Nucleus accumbens (tissue), 56 donors: Measurements from ENCODE around the gene PNPLA5.
"Not testable (repeated sequence)": the region's sequence is repeated elsewhere in the genome, so short reads cannot be mapped to it uniquely, and the experiment has no call there.

Experiments used
- DNase-seq, 56 donors: peaks; one replicate each; lab custom pipeline; 2025; lab: John Stamatoyannopoulos, UW

The PNPLA5 gene

DNA sequence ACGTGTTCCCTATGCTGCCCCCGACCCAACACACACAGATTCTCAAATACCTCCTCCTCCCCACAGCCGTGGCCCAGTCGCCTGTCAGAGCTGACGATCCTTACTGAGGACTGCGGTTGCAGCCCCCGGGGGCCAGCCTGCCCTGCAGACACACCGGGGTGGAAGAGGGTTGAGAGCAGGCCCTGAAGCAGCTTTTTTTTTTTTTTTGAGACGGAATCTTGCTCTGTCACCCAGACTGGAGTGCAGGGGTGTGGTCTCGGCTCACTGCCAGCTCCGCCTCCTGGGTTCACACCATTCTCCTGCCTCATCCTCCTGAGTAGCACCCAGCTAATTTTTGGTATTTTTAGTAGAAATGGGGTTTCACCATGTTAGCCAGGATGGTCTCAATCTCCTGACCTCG, 11.2 kb upstream of the PNPLA5 start:
- DNase-seq = not testable (repeated sequence)

DNA sequence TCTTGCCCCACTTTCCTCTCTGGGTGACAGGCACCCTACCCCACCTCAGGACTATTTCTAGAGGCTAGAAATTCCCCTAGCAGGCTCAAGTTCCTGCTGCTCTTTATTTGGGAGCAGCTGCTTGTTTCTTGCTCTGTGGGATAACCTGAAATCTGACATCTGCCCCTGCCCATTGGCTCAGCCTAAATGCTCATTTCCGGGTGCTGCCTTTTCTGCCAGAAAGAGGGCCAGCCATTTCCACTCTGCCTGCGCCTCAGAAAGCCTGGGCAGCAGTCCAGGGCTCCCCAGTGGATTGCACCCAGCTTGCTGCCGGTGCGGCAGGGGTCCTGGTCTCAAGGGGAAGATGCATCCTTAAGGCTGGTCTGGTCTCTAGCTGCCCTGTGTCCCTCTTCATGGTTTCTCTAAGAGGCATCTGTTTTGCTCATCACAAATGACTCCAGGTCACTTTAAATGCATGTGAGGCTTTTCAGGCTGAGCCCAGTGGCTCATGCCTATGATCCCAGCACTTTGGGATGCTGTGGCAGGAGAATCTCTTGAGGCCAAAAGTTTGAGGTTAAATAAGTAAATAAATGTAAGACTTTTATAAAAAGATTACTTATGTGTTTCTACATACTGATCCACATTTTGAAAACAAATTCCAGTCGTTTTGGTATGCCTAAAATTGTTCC, 10.3 kb upstream of the PNPLA5 start:
- DNase-seq = no peak

GRCh38 chr22:43900206-43900605, 8.4 kb upstream of the PNPLA5 start:
- no peak for DNase-seq

- DNase-seq = peak in 34 of 56 donors; percentile 8 to 81 (median 49)
Measured at GRCh38 chr22:43897751-43898261, 6.0 kb upstream of the PNPLA5 start.

DNA sequence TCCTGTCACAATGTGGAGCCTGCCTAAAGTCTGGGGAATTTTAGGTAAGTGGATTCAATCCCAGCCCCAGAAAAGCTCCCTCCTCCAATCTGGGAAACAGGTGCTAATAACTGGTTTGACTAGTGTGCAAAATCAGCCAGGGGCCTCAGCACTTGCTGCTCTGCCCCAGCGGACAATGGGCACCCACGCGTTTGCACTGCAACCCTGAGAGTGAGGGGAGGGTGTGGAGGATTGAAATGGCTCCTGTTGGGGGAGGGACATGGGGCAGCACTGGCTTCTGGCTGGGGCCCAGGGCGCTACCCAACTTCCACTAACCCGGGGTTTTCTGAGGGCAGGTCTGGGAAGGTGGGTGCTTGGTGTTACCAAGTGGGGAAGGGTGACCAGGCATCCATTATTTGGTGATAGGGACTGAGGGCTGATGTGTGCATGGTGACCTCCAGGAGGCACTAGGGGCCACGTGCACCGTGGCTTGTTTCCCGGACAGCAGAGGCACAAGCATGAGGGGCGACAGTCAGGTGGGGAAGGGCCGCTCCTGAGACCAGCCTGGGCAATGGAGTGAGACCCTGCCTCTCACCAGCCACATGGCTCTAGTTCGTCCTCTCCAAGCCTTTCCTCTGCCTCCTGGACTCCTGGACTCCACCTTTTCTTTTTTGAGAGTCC, 4.3 kb upstream of the PNPLA5 start:
- no peak for DNase-seq

DNA sequence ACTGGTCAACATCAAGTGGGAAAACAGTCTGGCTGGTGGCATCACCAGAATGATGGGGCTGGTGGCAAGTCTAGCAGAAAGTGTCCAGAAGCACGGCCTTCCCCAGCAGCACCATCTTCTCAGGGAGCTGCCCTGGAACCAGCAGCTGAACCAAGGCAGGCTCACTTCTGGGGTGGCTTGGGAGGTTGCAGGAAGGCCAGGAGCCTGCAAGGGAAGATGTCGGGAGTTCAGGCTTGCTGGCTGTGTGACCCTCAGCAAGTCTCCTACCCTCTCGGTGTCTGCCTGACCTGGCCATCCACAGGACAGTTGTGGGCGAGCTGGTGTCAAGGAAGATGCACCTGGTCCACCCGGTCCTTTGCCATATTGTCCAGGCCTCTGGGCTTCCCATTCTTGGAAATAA, 2.3 kb upstream of the PNPLA5 start:
- DNase-seq = no peak

DNA sequence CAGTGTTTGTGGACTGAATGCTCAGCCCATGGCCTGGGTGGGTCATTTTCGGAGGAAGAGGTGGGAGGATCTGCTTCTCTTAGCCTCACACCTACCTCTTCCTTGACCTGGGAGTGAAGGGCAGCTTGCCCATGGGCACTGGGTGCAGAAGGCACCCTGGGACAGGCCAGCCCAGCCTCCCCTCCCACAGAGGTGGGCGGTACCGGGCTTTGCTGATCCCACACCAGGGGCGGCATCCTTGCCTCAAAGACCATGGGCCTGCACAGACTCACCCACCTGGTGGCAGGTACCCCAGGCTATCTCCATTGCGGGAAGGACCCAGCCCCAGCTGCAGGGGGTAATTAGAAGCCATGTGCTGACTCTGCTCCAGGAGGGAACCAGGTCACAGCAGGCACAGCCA, 1.5 kb upstream of the PNPLA5 start:
- DNase-seq = no peak

DNA sequence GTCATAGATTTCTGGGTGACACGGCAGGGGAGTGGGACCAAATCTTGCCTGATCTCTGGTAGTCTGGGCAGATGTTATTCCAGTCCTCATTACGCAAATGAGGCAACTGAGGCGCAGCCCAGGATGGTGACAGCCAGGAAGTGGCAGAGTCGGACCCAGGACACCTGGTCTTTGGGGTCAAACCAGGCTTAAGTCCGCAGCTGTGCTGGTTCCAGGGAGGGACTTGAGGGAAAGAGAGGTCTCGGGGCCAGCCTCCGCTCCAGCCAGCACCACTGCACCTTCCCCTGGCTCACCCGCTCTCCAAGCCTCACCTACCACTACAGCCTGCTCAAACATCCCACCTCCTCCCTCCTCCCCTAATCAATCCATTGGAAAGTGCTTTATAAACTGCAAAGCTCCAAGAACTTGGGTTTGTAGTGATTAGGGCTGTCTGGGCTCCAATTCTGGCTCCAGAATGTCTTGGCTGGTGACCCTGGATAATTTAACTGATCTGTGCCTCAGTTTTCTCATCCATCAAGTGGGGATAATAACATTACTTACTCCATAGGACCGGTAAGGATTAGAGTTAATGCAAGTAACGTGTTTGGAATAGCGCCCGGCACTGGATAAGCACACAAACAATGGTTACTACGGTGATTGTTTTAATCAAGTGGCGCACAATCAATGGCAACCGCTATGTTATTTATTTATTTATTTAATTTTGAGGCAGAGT, 526 bp upstream of the PNPLA5 start:
- no peak for DNase-seq

GRCh38 chr22:43890901-43891331, 897 bp downstream of the PNPLA5 start:
- peak in 2 of 56 donors; percentile 3 to 51 for DNase-seq

DNA sequence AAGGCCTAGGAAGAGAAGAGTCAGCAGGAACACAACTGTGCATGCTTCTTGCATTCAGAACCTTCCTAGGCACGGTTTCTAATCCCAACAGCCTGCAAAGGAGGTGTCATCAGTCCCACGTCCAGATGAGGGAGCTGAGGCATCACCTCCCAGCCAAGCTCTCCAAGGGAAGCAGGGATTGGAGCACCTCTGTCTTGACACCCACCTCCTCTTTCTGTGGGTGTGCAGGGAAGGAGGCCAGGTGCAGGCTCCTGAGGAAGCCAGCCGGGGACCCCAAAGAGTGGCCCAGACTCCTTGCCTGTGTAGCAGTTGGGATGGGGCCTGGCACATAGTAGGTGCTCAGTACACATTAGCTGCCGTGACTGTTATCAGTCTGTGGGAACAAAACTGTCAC, 2.0 kb downstream of the PNPLA5 start:
- peak in 9 of 56 donors; percentile 5 to 45 (median 23) for DNase-seq

DNA sequence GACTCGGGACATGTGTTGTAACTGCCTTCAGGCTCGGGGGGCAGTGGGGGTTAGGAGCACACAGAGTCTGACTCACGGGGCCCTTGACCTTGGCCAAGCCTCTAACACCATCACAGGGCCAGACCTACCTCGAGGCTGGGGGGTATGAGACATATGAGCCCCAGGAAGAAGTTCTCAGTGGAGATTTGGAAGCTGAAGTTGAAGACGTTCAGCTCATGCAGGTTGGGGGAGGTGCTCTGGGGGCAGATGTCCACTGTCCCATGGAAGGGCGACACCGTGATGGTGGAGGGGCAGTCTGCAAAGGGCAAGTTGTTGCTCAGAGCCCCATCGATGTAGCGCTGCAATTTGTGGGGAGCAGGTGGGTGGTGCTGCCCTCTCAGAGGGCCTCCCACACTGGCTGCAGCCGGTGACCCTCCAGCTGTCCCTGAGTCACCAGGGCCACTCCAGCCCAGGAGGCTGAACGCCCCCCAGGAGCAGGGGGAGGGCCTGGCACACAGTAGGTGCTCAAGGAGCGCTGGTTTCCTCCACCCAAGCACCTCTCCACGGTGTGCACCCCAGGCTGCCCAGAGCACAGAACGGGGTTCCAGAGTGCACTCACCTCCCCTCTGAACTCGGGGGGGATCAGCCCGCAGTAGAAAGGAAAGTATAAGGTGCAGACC, 2.5 kb downstream of the PNPLA5 start:
- DNase-seq = no peak

GRCh38 chr22:43888740-43889139, 3.1 kb downstream of the PNPLA5 start:
- no peak for DNase-seq

DNA sequence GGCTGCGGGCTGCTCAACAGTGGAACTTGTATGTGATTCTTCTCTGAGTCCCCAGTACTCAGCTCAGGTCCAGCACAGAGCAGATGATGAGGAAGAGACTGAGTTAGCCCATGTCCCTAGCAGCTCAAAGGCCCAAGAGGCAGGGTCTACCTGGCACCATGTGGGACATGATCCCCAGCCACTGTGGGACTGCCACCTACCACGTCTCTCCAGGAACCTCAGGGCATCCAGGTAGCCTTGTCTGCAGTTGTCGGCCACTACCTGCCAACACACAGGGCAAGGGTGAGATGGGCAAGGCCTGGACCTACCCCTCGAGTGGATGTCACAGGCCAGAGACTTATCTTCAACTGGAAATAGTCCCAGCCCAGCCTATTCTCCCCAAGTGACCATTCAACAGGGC, 4.4 kb downstream of the PNPLA5 start:
- DNase-seq = no peak

DNA sequence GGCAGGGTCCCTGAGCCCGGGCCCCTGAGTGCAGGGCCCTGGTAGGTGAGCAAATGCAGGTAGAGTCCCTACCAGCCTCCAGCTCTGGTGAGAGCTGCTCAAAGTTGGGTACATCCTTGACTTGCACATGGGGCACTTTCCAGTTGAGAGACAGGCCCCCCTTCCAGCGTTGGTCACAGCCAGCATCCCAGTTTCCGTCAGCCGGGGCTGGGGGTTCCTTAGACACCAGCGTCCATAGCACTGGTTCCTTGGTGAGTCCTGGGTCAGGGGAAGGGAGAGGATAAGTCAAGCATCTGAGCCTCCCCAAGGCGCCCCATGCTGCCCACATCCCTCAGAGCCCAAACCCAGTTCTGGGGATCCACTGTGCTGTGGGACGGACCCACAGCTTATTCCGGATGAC, 5.6 kb downstream of the PNPLA5 start:
- DNase-seq = no peak

DNA sequence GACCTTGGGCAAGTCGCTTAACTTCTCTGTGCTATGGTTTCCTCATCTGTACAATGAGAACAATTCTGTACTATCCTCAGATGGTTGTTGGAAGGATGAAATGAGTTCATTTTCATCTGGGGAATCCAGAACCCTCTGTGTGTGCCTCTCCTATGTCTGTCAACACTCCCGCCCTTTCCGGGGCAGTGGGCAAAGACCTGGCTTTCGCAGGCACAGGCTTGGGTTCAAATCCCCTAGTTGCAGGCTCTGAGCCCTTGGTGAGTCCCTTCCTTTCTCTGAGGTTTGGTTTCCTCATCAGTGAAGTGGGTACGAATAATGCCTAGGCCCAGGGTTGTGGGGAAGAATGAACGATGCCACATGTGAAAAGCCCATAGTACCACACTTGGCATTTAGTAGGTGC, 6.0 kb downstream of the PNPLA5 start:
- DNase-seq = no peak

- no peak for DNase-seq
Measured at GRCh38 chr22:43885319-43885671, 6.5 kb downstream of the PNPLA5 start.

DNA sequence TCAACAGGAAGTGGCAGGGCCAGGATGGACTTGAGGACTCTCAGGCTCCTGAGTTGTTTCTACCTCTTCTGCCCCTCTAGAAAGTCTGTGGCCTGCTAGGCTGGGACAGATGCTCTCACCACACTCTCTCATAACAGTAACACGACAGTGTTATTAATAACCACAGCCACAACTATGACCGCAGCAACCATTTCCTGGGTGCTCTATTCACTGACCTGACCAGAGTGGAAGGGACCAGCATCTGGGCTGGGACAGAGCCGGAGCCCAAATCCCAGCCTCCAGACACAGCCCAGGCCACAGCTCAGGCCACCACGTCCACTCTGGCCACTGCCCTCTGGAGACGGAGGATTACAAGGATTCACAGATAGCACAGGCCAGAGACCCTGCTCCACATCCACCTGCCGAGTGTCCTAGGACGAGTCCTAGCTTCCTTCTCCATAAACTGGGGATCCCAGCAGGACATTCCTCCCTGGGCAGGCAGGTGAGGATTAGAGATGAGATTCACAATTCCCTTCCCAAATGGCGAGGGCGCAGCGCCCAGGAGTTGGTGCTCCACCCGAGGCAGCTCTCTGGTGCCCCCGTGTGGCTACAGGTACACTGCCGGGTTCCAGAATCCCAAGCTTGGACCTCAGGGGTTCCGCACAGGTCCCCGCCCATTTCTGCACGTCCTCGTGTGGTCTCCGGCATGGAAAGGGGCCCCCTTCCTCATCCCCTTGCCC, 7.1 kb downstream of the PNPLA5 start:
- peak in 13 of 56 donors; percentile 3 to 71 (median 28) for DNase-seq

GRCh38 chr22:43883719-43884415, 7.9 kb downstream of the PNPLA5 start:
- no peak for DNase-seq

DNA sequence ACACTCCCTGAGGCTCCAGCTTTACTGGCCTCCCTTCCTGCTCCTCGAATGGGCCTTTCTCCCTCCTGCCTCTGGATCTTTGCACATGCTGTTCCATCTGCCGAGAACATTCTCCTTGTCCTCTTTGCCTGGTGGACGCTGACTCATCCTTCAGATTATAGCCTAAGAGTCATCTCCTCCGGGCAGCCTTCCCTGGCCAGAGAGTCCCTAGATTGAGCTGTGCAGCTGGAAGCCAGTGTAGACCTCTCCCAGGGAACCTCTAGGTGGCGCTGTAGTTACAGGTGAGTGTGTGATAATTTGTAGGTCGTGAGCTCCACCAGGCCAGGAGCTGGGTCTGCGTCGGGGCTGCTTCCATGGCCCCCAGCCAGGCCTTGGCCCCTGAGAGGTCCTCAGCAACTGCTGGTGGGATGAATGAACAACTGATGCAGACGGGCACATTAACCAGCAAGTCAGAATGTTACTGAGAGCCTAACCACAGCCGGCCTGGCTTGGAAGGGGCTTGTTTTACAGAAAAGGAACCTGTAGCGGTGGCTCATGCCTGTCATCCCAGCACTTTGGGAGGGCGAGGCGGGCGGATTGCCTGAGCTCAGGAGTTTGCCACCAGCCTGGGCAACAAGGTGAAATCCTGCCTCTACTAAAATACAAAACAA, 8.7 kb downstream of the PNPLA5 start:
- DNase-seq = peak in 11 of 56 donors; percentile 4 to 45 (median 14)
